Myocyte (in vitro differentiated cells): ENCODE data around the gene TMEM156. TPM values are rescaled to one million over a fixed set of nuclear protein-coding genes. Genes with fewer than 3 reads are reported as not detected.
A peak's percentile ranks its signal among the peaks of the same experiment; 100 is the strongest.

Experiments used
- DNase-seq: peaks from one replicate; pipeline ENCODE4 v3.0.0-alpha.2; 2012; ENCODE audit warnings: low read depth
- total RNA-seq: library from RNA; depleted of rRNA; stranded (reverse); fragments of >200 nt; gene quantifications from 2 replicates; pipeline ENCODE4 v1.2.3, GENCODE V29; 2014

The TMEM156 gene
- total RNA-seq, 1 donor from 2014 or later = not detected

GRCh38 chr4:38958453-38959190 lies 73.6 kb downstream of the TMEM156 start:
- no peak for DNase-seq

- DNase-seq = no peak
These were observed 74.3 kb downstream of the TMEM156 start for GRCh38 chr4:38957893-38958292.

GRCh38 chr4:38957261-38957815 lies 74.9 kb downstream of the TMEM156 start:
- DNase-seq = no peak

- no peak for DNase-seq
These were observed 76.3 kb downstream of the TMEM156 start for GRCh38 chr4:38955957-38956356.

GRCh38 chr4:38954727-38955126 lies 77.5 kb downstream of the TMEM156 start:
- DNase-seq = no peak

- no peak for DNase-seq
These were observed 80.2 kb downstream of the TMEM156 start for GRCh38 chr4:38952017-38952416.

- no peak for DNase-seq
These were observed 80.6 kb downstream of the TMEM156 start for GRCh38 chr4:38951598-38951997.

- no peak for DNase-seq
These were observed 81.5 kb downstream of the TMEM156 start for GRCh38 chr4:38950734-38951133.

- DNase-seq = no peak
These were observed 82.0 kb downstream of the TMEM156 start for GRCh38 chr4:38950159-38950558.

- no peak for DNase-seq
These were observed 82.7 kb downstream of the TMEM156 start for GRCh38 chr4:38949411-38950051.

GRCh38 chr4:38948551-38948950 lies 83.7 kb downstream of the TMEM156 start:
- peak; percentile 69 for DNase-seq

- no peak for DNase-seq
These were observed 85.3 kb downstream of the TMEM156 start for GRCh38 chr4:38946919-38947318.

GRCh38 chr4:38944440-38944839 lies 87.8 kb downstream of the TMEM156 start:
- DNase-seq = peak; percentile 32

GRCh38 chr4:38943343-38943742 lies 88.9 kb downstream of the TMEM156 start:
- peak; percentile 98 for DNase-seq

GRCh38 chr4:38941906-38942305 lies 90.3 kb downstream of the TMEM156 start:
- peak; percentile 81 for DNase-seq

GRCh38 chr4:38940476-38940875 lies 91.7 kb downstream of the TMEM156 start:
- DNase-seq = no peak

- no peak for DNase-seq
These were observed 93.0 kb downstream of the TMEM156 start for GRCh38 chr4:38939165-38939564.

- no peak for DNase-seq
These were observed 96.7 kb downstream of the TMEM156 start for GRCh38 chr4:38935391-38936073.

- DNase-seq = no peak
These were observed 101.1 kb downstream of the TMEM156 start for GRCh38 chr4:38931125-38931524.

- DNase-seq = no peak
These were observed 101.5 kb downstream of the TMEM156 start for GRCh38 chr4:38930707-38931106.

- DNase-seq = peak; percentile 20
These were observed 102.0 kb downstream of the TMEM156 start for GRCh38 chr4:38930204-38930603.

GRCh38 chr4:38928974-38929373 lies 103.2 kb downstream of the TMEM156 start:
- DNase-seq = no peak
